AG08395 (cell line): Measurements from ENCODE around the gene PLD5.
"Not testable (repeated sequence)": the region's sequence is repeated elsewhere in the genome, so short reads cannot be mapped to it uniquely, and the experiment has no call there.

ENCODE experiments used
- DNase-seq: peaks from one replicate; pipeline ENCODE4 v3.0.0; 2012; ENCODE audit warnings: mixed read lengths, low spot score

Gene PLD5

GRCh38 chr1:242058582-242058981 lies 465.9 kb downstream of the PLD5 start:
- not testable (repeated sequence) for DNase-seq

- DNase-seq = not testable (repeated sequence)
Measured at GRCh38 chr1:242058181-242058580, 466.3 kb downstream of the PLD5 start.

GRCh38 chr1:242057745-242058115 lies 466.8 kb downstream of the PLD5 start:
- no peak for DNase-seq

GRCh38 chr1:242056988-242057744 lies 467.3 kb downstream of the PLD5 start:
- DNase-seq = no peak

GRCh38 chr1:242055749-242056320 lies 468.7 kb downstream of the PLD5 start:
- no peak for DNase-seq

GRCh38 chr1:242043165-242043564 lies 481.3 kb downstream of the PLD5 start:
- no peak for DNase-seq

- no peak for DNase-seq
Measured at GRCh38 chr1:242034392-242034791, 490.1 kb downstream of the PLD5 start.

- DNase-seq = no peak
Measured at GRCh38 chr1:242033447-242033846, 491.1 kb downstream of the PLD5 start.
